WTC11 (cell line): Measurements from ENCODE around the gene UTS2B. TPM values are rescaled to one million over a fixed set of nuclear protein-coding genes. Genes with fewer than 3 reads are reported as not detected.

ENCODE experiments used
- ATAC-seq: fragments of 200-7000 bp; cut with Tn5 transposase; 2 replicates; pipeline ENCODE4 v1.10.0; 2021; ENCODE audit warnings: mild to moderate bottlenecking, moderate library complexity
- CTCF ChIA-PET: fragments of 300-600 bp; sonication (Branson Sonifier 250); formaldehyde crosslinking; loops from one replicate; lab custom pipeline; 2021; ENCODE audit warnings: antibody characterized with exemption; lab: Charles Lee
- POLR2A ChIA-PET: fragments of 350-600 bp; sonication (Branson Sonifier 250); formaldehyde crosslinking; loops from one replicate; lab custom pipeline; 2021; ENCODE audit warnings: antibody characterized with exemption; lab: Charles Lee
- DNase-seq: peaks from one replicate; pipeline ENCODE4 v3.0.0; 2021; ENCODE audit warnings: low spot score
- H3K27ac Mint-ChIP-seq: 2 replicates; pipeline ENCODE4 v1.8.0; 2021; ENCODE audit warnings: mixed read lengths
- H3K27me3 Mint-ChIP-seq: 2 replicates; pipeline ENCODE4 v1.8.0; 2021; ENCODE audit warnings: low read depth, mild to moderate bottlenecking, moderate library complexity, mixed read lengths
- H3K36me3 Mint-ChIP-seq: 2 replicates; pipeline ENCODE4 v1.8.0; 2021; ENCODE audit warnings: mixed read lengths
- H3K4me1 Mint-ChIP-seq: 2 replicates; pipeline ENCODE4 v1.8.0; 2022; ENCODE audit warnings: mixed read lengths
- H3K4me3 Mint-ChIP-seq: 2 replicates; pipeline ENCODE4 v1.8.0; 2021; ENCODE audit warnings: mild to moderate bottlenecking, moderate library complexity, mixed read lengths
- H3K9me3 Mint-ChIP-seq: 2 replicates; pipeline ENCODE4 v1.8.0; 2021; ENCODE audit warnings: mixed read lengths
- EMX1 ChIP-seq: fragments of 250-450 bp; sonication (Bioruptor Pico); IDR thresholded peaks from 2 replicates; pipeline ENCODE4 v1.8.0; 2021; ENCODE audit warnings: mild to moderate bottlenecking
- ESRRA ChIP-seq: sonication (generic); formaldehyde crosslinking; IDR thresholded peaks from 2 replicates; pipeline ENCODE4 v1.8.1; 2022; ENCODE audit warnings: mild to moderate bottlenecking, missing genetic modification reagents, borderline replicate concordance
- FOXK1 ChIP-seq: sonication (generic); formaldehyde crosslinking; IDR thresholded peaks from 2 replicates; pipeline ENCODE4 v1.8.0; 2022; ENCODE audit warnings: mild to moderate bottlenecking, moderate library complexity, missing genetic modification reagents
- GRHL2 ChIP-seq: fragments of 250-450 bp; sonication (Bioruptor Pico); IDR thresholded peaks from 2 replicates; pipeline ENCODE4 v1.8.0; 2022; ENCODE audit warnings: mild to moderate bottlenecking, moderate library complexity; ENCODE audit not compliant: insufficient replicate concordance, severe bottlenecking
- JAZF1 ChIP-seq: fragments of 250-450 bp; sonication (Bioruptor Pico); IDR thresholded peaks from 2 replicates; pipeline ENCODE4 v1.9.0; 2021; ENCODE audit warnings: moderate library complexity, mild to moderate bottlenecking, inconsistent platforms
- NR2C2 ChIP-seq: sonication (generic); formaldehyde crosslinking; IDR thresholded peaks from 2 replicates; pipeline ENCODE4 v1.8.0; 2022; ENCODE audit warnings: mild to moderate bottlenecking, missing genetic modification reagents
- PRDM15 ChIP-seq: sonication (generic); formaldehyde crosslinking; IDR thresholded peaks from 2 replicates; pipeline ENCODE4 v1.8.0; 2022; ENCODE audit warnings: missing genetic modification reagents
- RELA ChIP-seq: sonication (generic); formaldehyde crosslinking; IDR thresholded peaks from 2 replicates; pipeline ENCODE4 v1.8.1; 2022; ENCODE audit warnings: missing genetic modification reagents, mild to moderate bottlenecking, borderline replicate concordance
- TEAD4 ChIP-seq: sonication (generic); formaldehyde crosslinking; IDR thresholded peaks from 2 replicates; pipeline ENCODE4 v1.8.0; 2022; ENCODE audit warnings: mild to moderate bottlenecking, missing genetic modification reagents
- ZMAT4 ChIP-seq: fragments of 250-450 bp; sonication (Bioruptor Pico); IDR thresholded peaks from 2 replicates; pipeline ENCODE4 v1.9.0; 2021; ENCODE audit warnings: mild to moderate bottlenecking
- ZNF138 ChIP-seq: sonication (generic); formaldehyde crosslinking; conservative IDR thresholded peaks from 2 replicates; pipeline ENCODE4 v1.8.1; 2022; ENCODE audit warnings: mild to moderate bottlenecking, moderate library complexity, missing genetic modification reagents
- ZNF425 ChIP-seq: fragments of 250-450 bp; sonication (Bioruptor Pico); conservative IDR thresholded peaks from 2 replicates; pipeline ENCODE4 v1.9.0; 2021; ENCODE audit warnings: mild to moderate bottlenecking
- ZSCAN18 ChIP-seq: fragments of 250-450 bp; sonication (Bioruptor Pico); IDR thresholded peaks from 2 replicates; pipeline ENCODE4 v2.1.2; 2022; ENCODE audit warnings: mild to moderate bottlenecking, moderate library complexity
- total RNA-seq: library from RNA; stranded (reverse); gene quantifications from 3 replicates; pipeline ENCODE4 v1.2.3, GENCODE V29; 2021
- TF ChIP-seq, protein P1 (sequence below): sonication (generic); formaldehyde crosslinking; IDR thresholded peaks from 2 replicates; pipeline ENCODE4 v1.8.0; 2022; ENCODE audit warnings: mild to moderate bottlenecking, missing genetic modification reagents
- TF ChIP-seq, protein P2 (sequence below): sonication (generic); formaldehyde crosslinking; IDR thresholded peaks from 2 replicates; pipeline ENCODE4 v1.8.0; 2022; ENCODE audit warnings: mild to moderate bottlenecking, missing genetic modification reagents
- TF ChIP-seq, protein P3 (sequence below): sonication (generic); formaldehyde crosslinking; IDR thresholded peaks from 2 replicates; pipeline ENCODE4 v1.8.1; 2023; ENCODE audit warnings: mild to moderate bottlenecking, moderate library complexity, missing genetic modification reagents

The UTS2B gene
- total RNA-seq, 1 experiment from 2014 or later: not detected

DNA sequence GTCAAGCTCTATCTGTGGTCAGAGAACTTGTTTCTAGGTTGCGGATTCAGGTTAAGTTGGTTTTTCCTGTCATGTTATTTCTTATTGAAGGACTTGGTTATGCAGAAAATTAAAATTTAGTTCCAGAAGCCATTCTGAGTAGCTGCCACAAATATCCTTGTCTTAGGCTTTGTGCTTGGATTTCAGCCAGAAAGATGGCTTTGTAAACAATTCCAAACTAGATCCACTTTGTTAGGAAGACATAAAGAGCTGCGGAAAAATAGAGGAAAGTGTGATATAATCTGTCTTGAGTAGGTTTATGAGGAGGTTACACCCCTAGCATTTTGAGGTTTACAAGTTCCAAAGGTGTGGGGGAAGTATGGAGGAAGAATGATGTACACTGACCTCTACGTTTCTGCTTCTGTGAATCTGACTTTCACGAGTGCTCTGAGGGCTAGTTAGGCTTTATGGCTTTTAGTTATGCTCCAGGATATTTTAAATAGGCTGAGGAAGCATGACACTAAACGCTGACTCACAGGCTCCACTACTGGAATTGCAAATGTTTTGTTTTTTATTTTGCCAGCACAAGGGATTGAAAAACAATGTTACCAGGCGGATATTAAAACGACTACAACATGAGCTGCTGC is 46.3 kb upstream of the UTS2B start (continued):
- TF ChIP-seq PRDM15 (CRISPR knock-in tag) (no peak), JAZF1 (CRISPR knock-in tag) (no peak), NR2C2 (CRISPR knock-in tag) (no peak), EMX1 (CRISPR knock-in tag) (no peak)
- TF ChIP-seq, protein P1, sequence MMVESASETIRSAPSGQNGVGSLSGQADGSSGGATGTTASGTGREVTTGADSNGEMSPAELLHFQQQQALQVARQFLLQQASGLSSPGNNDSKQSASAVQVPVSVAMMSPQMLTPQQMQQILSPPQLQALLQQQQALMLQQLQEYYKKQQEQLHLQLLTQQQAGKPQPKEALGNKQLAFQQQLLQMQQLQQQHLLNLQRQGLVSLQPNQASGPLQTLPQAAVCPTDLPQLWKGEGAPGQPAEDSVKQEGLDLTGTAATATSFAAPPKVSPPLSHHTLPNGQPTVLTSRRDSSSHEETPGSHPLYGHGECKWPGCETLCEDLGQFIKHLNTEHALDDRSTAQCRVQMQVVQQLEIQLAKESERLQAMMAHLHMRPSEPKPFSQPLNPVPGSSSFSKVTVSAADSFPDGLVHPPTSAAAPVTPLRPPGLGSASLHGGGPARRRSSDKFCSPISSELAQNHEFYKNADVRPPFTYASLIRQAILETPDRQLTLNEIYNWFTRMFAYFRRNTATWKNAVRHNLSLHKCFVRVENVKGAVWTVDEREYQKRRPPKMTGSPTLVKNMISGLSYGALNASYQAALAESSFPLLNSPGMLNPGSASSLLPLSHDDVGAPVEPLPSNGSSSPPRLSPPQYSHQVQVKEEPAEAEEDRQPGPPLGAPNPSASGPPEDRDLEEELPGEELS (CRISPR knock-in tag): no peak
- TF ChIP-seq, protein P2, sequence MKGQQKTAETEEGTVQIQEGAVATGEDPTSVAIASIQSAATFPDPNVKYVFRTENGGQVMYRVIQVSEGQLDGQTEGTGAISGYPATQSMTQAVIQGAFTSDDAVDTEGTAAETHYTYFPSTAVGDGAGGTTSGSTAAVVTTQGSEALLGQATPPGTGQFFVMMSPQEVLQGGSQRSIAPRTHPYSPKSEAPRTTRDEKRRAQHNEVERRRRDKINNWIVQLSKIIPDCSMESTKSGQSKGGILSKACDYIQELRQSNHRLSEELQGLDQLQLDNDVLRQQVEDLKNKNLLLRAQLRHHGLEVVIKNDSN (CRISPR knock-in tag): no peak
- TF ChIP-seq, all 79 proteins: peak for 0

DNA sequence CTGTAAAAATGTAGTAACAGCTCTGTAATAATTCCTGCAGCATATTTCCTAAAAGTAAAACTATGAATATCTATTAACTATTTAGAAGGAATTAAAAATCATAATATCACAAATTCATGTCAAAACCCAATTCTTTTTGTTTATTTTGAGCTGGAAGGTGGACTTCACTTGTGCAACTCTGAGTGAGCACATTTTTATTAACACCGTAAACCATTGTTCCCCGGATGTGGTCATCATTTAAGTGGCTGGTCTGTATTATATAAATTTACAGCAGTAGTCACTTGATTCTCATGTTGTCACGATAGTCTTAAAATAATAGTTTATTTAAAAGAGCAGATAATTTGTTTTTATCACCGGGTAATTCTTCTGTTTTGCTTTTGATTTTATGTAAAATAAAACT is 43.0 kb upstream of the UTS2B start:
- peaks cover 3% of the 10 kb centered on the region; the same call in 1 of the 2 replicates for H3K9me3 Mint-ChIP-seq
- CTCF ChIA-PET: no interaction called here
- H3K27me3 Mint-ChIP-seq: no peaks in the 10 kb centered on the region
- peaks cover 21% of the 10 kb centered on the region for H3K36me3 Mint-ChIP-seq
- POLR2A ChIA-PET: no interaction called here
- H3K4me3 Mint-ChIP-seq: no peak overlapping the region
- no peak for ATAC-seq
- H3K4me1 Mint-ChIP-seq: peaks cover 46% of the 10 kb centered on the region
- no peak for DNase-seq
- H3K27ac Mint-ChIP-seq: no peak overlapping the region
- TF ChIP-seq TEAD4 (CRISPR knock-in tag) (no peak), ZMAT4 (CRISPR knock-in tag) (no peak), FOXK1 (CRISPR knock-in tag) (no peak), RELA (no peak), ZNF425 (CRISPR knock-in tag) (no peak), ZNF138 (CRISPR knock-in tag) (no peak), PRDM15 (CRISPR knock-in tag) (no peak), ZSCAN18 (no peak), ESRRA (CRISPR knock-in tag) (no peak), GRHL2 (CRISPR knock-in tag) (no peak)
- TF ChIP-seq, protein P3, sequence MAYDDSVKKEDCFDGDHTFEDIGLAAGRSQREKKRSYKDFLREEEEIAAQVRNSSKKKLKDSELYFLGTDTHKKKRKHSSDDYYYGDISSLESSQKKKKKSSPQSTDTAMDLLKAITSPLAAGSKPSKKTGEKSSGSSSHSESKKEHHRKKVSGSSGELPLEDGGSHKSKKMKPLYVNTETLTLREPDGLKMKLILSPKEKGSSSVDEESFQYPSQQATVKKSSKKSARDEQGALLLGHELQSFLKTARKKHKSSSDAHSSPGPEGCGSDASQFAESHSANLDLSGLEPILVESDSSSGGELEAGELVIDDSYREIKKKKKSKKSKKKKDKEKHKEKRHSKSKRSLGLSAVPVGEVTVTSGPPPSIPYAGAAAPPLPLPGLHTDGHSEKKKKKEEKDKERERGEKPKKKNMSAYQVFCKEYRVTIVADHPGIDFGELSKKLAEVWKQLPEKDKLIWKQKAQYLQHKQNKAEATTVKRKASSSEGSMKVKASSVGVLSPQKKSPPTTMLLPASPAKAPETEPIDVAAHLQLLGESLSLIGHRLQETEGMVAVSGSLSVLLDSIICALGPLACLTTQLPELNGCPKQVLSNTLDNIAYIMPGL (CRISPR knock-in tag): no peak
- TF ChIP-seq, all 79 proteins: peak for 0
